ENCODE measurements around the gene GSTA2.
"Not testable (repeated sequence)": the region's sequence is repeated elsewhere in the genome, so short reads cannot be mapped to it uniquely, and the experiment has no call there.

Gene GSTA2

DNA sequence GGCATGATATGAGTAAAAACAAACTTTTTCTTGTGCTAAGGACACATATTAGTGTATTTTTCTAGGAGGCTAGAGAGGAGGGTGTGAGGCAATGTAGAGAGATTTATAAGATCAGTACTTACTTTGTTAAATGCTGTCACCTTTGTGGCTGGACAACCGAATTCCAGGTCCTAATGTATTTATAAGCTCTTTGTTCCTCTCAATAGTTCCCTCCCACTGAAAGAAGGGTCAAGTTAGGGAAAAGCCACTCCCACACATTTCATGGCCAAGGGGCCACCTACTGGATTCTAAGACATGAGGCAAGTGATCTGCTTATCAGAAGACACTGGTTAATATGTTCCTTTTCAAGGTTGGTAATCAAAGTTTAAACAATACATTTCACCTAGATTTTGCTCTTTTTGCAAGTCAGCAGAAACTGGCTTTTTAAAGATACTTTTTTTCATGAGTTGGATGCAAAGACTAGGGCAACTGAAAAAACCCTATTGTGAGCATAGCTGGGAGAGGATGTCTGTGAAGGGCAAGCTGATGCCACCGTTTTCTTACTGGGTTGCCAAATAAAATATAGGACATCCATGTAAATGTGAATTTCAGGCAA is at the start of gene GSTA2:
TSS of gene GSTA2 (minus strand) at position 154 of the 595 bp plus-strand sequence. CDS start 5,528 bp downstream, outside the sequence.
- not testable (repeated sequence) for DNase-seq (ENCODE audit: low read depth)

DNA sequence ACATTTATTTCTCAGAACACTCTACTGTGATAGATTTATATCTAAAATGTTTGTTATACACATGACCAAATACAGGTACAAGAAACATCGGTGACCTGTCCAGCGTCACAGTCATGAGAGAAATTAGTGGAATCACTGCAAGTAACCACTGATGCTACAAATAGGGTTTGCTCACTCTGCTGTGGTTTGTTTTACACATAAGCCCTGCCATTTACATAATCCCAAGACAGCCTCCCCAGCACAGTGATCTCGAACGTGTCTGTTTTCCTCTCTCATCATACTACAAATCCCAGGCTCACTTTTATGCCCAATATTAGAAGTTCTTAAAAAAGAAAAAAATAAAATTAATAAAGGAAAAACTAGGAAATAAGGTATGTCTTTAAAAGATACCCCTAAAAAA is 46.5 kb upstream of the GSTA2 start:
- not testable (repeated sequence) for DNase-seq (ENCODE audit: low read depth)

DNA sequence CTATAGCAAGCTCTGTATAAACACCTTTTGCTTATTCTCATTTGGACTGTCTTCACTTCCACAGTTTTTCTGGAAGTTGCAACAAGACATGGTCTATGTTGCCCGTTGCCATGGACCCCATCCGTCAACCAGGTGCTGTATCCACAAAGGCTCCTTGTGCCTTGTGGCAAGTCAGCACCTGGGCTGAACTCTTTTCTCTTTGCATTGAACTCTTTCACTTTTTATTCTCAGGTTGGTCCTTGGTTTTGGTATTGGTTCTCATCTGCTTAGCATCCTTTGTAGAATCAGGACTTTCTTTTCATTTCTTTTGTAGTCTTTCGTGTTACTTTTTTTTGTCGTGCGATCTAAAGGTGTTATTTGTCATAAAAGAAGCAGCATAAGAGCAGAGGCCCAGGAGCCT is 45.4 kb upstream of the GSTA2 start:
- no peak for DNase-seq (ENCODE audit: low read depth)

DNA sequence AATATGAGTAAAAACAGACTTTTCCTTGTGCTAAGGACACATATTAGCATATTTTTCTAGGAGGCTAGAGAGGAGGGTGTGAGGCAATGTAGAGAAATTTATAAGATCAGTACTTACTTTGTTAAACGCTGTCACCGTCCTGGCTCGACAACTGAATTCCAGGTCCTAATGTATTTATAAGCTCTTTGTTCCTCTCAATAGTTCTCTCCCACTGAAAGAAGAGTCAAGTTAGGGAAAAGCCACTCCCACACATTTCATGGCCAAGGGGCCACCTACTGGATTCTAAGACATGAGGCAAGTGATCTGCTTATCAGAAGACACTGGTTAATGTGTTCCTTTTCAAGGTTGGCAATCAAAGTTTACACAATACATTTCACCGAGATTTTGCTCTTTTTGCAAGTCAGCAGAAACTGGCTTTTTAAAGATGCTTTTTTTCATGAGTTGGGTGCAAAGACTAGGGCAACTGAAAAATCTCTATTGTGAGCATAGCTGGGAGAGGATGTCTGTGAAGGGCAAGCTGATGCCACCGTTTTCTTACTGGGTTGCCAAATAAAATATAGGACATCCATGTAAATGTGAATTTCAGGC is 40.5 kb upstream of the GSTA2 start, which contains the start of gene GSTA1:
TSS of gene GSTA1 (minus strand) at position 149 of the 588 bp plus-strand sequence. CDS start 4,549 bp downstream, outside the sequence.
- DNase-seq (ENCODE audit: low read depth): not testable (repeated sequence)

DNA sequence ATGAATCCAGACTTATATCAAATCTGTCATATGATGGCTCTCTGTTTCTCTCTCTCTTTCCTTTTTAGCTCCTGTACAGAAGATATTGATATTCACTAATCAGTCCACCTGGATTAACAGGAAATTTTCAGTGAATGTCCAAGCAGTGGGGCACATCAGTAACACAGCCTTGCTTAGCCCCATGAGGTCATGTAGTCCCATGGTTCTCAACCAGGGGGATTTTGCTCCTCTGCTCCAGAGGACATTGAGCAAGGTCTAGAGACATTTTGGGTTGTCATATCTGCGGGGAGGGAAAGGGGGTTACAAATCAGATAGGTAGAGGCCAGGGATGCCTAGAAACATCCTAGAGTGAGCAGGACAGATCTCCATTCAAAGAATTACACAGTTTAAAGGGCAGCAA is 39.5 kb upstream of the GSTA2 start:
- DNase-seq (ENCODE audit: low read depth): no peak

DNA sequence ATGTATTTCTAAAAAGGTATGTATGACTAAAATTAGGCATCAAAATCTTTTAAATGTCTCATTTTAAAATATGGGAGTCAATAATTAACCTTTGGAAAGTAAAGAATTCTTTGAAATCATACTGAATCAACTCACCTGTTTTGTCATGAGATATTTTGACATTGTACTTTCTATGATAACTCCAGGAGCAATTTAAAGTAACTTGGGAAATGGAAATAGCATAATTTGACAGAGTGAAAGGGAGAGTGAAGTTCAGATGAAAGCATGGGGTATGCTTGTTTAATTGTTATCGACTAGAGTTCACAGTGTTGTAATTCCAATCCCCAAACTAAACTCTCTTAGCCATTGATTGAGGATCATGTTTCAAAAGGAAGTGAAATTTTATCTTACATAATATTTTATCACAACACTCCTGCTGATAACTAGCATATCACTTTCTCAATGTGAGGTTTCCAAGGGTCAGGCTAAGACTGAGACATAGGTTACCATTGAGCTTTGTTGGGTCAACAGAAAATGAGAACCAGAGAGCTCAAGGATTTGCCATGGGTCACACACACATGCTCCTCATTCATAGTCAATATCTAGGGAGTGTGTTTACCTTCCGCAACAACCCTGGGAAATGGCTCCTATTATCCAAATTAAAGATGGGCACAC is 38.0 kb upstream of the GSTA2 start:
- DNase-seq (ENCODE audit: low read depth): no peak

DNA sequence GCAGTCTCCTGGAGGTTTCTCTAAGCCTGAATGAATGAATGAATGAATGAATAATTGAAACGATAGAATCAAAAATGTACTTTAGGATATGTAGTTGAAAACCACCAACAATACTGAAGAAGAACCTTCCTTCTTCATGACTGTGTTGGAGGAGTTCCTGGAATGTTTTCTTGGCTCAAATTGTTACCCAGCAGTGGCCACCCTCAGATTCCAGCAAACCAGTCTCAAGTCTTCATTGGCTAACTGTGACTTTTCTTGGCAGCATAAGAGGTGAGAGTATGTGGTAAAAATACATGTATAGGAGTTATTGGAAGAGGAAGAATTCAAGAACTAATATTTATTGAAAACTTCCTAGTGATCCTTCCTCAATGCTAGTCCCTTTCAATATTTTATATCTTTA is 36.0 kb upstream of the GSTA2 start:
- not testable (repeated sequence) for DNase-seq (ENCODE audit: low read depth)

DNA sequence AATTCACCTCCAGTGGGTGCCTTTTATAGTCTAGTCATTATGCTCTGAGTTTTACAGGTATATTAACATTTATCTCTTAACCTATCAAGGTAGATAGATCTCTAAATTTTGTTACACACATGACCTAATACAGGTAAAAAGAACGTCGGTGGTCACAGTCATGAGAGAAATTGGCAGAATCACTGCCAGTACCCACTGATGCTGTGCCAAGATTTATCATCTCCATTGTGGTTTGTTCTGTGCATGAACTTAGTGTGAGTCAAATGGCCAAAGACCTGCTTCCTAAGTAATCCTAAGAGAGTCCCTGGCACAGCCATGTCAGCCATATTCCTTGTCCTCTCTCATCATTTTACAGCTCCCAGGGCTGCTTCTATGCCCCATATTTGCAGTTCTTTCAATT is 31.1 kb upstream of the GSTA2 start:
- not testable (repeated sequence) for DNase-seq (ENCODE audit: low read depth)

DNA sequence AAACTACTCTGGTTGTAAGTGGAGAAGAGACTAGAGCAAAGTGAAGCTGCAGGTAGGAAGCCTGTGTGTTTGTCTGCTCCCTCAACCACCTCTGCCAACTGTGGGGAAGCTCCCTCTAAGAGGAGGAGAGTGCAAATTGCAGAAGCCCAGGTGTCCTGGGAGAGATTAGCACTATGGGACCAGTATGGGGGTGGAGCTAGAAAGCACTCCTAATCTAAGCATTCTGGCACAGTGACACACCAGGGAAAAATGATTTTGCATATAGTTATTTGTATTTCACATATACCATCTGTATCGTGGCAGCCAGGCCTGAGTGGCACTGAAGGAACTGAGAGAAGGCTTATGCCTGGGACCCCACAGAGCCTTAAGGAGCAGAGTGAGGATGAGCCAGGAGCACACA is 27.6 kb upstream of the GSTA2 start:
- no peak for DNase-seq (ENCODE audit: low read depth)

DNA sequence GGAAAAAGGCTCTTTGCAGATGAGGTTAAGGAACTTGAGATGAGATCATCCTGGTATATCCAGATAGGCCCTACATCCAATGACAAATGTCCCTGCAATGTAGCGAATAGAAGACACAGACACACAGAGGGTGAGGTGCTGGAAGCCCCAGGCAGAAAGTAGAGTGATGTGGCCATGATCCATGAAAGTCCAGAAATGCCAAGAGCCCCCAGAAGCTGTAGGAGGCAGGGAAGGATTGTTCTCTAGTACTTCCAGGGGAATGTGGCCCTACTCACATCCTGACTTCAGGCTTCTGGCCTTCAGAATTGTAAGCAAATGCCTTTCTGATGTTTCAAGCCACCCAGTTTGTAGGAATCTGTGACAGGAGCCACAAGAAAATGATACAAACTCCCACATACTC is 26.4 kb upstream of the GSTA2 start:
- DNase-seq (ENCODE audit: low read depth): not testable (repeated sequence)

DNA sequence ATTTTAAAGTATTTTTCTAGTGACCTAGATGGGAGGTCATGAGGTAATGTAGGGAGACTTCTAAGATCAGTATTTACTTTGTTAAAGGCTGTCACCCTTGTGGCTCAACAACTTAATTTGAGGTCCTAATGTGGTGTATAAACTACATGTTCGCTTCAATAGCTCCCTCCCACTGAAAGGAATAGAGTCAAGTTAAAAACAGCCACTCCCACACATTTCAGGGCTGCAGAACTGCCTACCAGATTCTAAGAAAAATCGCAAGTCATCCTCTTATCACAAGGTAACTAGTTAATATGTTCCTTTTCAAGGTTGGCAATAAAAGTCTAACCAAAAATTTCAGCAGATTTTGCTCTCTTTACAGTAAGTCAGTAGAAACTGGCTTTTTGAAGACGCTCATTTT is 25.2 kb upstream of the GSTA2 start:
- no peak for DNase-seq (ENCODE audit: low read depth)

DNA sequence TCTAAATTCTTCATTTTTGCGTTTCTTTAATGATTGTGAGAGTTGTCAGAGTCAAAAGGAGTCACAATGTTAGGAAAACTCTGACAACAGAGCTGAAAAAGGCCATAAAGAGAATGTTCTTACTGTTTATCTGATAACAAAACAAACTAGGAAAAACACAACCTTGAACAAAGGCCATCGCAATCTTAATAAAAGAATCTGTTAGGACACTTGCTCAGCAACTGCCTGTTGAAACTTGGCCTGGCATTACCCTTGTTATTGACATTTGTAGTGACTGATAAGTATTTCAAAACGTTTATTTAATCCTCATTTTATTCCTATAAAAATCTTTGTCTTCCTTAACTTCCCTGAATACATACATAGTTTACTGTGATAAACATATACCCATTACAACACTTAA is 24.6 kb upstream of the GSTA2 start:
- DNase-seq (ENCODE audit: low read depth): no peak

DNA sequence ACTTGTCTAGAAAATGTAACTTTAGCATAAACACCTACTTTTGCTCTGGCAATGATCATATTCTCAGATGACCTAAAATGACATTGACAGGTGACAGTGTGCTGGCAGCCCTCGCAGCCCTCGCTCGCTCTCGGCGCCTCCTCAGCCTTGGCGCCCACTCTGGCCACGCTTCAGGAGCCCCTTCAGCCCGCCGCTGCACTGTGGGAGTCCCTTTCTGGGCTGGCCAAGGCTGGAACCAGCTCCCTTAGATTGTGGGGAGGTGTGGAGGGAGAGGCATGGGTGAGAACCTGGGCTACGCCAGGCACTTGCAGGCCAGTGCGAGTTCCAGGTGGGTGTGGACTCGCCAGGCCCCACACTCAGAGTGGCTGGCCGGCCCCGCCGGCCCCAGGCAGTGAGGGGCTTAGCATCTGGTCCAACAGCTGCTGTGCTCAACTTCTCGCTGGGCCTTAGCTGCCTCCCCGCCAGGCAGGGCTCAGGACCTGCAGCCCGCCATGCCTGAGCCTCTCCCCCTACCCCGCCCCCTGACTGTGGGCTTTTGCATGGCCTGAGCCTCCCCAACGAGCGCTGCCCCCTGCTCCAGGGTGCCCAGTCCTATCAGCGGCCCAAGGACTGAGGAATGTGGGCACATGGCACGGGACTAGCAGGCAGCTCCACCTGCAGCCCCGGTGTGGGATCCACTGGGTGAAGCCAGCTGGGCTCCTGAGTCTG is 23.1 kb upstream of the GSTA2 start:
- no peak for DNase-seq (ENCODE audit: low read depth)

DNA sequence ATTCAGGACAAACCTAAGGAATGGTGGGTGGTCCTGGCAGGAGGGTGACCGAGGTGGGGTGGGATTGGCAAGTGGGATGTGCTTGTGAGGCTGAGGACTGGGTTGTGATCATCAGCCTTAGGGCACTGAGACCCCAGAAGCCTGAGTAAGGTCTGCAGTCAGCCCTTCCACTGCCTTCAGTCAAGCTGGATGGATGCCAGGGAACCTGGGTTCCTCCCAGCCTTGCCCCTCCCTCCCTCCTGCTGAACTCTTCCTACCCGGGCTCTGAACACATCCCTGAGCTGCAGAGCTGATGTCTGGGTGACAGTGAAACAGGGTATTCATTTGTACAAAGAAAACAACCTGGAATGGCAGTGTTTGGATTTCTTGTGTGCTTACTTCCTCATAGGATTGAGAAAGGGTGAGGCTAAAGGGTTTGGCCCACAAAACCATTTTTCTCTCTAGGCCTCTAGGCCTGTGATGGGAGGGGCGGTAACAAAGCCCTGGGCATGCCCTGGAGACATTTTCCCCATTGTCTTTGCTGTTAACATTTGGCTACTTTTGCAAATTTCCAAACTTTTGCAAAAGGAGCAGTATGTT is 19.5 kb upstream of the GSTA2 start:
- DNase-seq (ENCODE audit: low read depth): not testable (repeated sequence)

DNA sequence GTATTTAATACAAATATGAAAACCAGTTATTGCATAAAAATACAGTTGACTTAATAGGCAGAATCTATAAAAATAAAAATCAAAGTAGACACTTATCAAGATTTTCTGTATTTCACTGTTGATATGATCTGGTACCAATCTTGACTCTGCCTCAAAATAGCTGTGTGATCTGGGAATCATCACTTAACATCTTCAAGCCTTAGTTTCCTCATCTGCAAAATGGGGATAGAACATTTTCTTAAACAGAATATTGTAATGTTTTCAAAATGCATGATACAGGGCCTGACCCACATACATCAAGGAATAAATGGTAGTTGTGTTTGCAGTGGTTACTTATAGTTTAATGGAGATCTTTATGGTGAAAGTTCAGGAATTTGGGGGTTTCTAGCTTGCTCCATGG is 18.9 kb upstream of the GSTA2 start:
- not testable (repeated sequence) for DNase-seq (ENCODE audit: low read depth)

DNA sequence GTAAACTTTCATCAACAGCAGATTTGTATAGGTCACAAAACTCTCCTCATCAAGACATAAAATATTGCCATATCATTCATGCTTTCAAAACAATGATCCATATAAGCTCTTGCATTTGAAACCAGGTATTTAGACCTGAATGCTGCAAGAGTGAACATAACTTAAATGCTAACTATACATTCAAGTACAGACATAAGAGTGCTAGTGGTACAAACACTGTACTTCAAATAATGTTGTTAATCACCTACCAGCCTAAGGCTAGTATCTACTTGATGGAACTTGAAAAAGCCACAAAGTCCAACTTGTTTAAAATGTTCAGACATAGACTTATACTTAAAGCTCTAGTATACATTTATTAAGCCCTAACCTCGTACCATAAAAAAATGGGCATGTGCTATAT is 16.0 kb upstream of the GSTA2 start:
- DNase-seq (ENCODE audit: low read depth): no peak

DNA sequence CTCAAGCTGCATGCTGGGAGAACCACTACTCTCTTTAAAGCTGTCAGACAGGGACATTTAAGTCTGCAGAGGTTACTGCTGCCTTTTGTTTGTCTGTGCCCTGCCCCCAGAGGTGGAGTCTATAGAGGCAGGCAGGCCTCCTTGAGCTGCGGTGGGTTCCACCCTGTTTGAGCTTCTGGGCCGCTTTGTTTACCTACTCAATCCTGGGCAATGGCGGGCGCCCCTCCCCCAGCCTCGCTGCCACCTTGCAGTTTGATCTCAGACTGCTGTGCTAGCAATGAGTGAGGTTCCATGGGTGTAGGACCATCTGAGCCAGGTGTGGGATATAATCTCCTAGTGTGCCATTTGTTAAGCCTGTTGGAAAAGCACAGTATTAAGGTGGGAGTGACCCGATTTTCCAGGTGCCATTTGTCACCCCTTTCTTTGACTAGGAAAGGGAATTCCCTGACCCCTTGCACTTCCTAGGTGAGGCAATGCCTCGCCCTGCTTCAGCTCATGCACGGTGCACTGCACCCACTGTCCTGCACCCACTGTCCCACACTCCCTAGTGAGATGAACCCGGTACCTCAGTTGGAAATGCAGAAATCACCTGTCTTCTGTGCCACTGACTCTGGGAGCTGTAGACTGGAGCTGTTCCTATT is 13.6 kb upstream of the GSTA2 start:
- not testable (repeated sequence) for DNase-seq (ENCODE audit: low read depth)

DNA sequence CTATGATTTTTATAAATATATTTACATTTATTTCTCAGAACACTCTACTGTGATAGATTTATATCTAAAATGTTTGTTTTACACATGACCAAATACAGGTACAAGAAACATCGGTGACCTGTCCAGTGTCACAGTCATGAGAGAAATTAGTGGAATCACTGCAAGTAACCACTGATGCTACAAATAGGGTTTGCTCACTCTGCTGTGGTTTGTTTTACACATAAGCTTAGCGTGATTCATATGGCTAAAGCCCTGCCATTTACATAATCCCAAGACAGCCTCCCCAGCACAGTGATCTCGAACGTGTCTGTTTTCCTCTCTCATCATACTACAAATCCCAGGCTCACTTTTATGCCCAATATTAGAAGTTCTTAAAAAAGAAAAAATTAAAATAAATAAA is 6.1 kb upstream of the GSTA2 start:
- DNase-seq (ENCODE audit: low read depth): not testable (repeated sequence)

DNA sequence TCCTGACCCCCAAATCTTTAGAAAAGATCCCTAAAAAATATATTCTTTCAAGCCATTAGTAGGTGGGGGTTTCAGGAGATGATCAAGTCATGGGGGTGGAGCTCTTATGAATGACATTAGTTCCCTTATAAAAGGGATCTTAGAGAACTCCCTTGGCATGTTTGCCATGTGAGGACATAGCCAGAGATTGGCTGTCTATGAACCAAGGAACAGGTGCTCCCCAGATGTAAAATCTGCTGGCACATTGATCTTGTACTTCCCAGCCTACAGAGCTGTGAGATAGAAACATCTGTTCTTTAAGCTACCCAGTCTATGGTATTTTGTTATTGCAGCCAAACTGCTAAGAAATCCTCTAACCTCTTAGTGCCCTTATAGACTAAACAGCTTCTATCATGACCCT is 4.4 kb upstream of the GSTA2 start:
- not testable (repeated sequence) for DNase-seq (ENCODE audit: low read depth)

DNA sequence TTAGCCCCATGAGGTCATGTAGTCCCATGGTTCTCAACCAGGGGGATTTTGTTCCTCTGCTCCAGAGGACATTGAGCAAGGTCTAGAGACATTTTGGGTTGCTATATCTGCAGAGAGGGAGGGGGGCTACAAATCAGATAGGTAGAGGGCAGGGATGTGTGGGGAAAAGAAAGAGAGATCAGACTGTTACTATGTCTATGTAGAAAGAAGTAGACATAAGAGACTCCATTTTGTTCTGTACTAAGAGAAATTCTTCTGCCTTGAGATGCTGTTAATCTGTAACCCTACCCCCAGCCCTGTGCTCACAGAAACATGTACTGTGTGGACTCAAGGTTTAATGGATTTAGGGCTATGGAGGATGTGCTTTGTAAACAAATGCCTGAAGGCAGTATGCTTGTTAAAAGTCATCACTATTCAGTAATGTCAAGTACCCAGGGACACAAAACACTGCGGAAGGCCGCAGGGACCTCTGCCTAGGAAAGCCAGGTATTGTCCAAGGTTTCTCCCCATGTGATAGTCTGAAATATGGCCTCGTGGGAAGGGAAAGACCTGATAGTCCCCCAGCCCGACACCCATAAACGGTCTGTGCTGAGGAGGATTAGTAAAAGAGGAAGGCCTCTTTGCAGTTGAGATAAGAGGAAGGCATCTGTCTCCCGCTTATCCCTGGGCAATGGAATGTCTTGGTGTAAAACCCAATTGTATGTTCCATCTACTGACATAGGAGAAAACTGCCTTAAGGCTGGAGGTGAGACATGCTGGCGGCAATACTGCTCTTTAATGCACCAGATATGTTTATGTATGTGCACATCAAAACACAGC is 1.4 kb downstream of the GSTA2 start:
- not testable (repeated sequence) for DNase-seq (ENCODE audit: low read depth)
